MM.1S (cell line): ENCODE measurements around the gene IFITM10.

Source experiments
- DNase-seq: peaks from one replicate; pipeline ENCODE4 v3.0.0-alpha.2; 2015
- H2AFZ ChIP-seq: fragments of 300-600 bp; sonication (generic); 2 replicates; pipeline ENCODE4 v1.6.0; 2016; ENCODE audit warnings: antibody characterized with exemption, low read length
- H3F3A ChIP-seq: fragments of 300-600 bp; sonication (generic); 2 replicates; pipeline ENCODE4 v1.6.1; 2016; ENCODE audit warnings: mild to moderate bottlenecking, antibody characterized with exemption, low read length, moderate library complexity, mixed read lengths; ENCODE audit not compliant: insufficient read depth
- H3K27ac ChIP-seq: fragments of 300-600 bp; sonication (generic); 2 replicates; pipeline ENCODE4 v1.5.1; 2016; ENCODE audit warnings: mild to moderate bottlenecking, low read length
- H3K27me3 ChIP-seq: fragments of 300-600 bp; sonication (generic); replicated peaks from 2 replicates; pipeline ENCODE4 v1.6.0; 2016; ENCODE audit warnings: low read length; ENCODE audit not compliant: insufficient read depth
- H3K36me3 ChIP-seq: fragments of 300-600 bp; sonication (generic); replicated peaks from 2 replicates; pipeline ENCODE4 v1.6.1; 2016; ENCODE audit warnings: mild to moderate bottlenecking, low read length, mixed read lengths; ENCODE audit not compliant: insufficient read depth
- H3K4me1 ChIP-seq: fragments of 300-600 bp; sonication (generic); 2 replicates; pipeline ENCODE4 v1.6.1; 2016; ENCODE audit warnings: low read length, mixed read lengths
- H3K4me2 ChIP-seq: fragments of 300-600 bp; sonication (generic); 2 replicates; pipeline ENCODE4 v1.6.0; 2016; ENCODE audit warnings: low read depth, low read length
- H3K4me3 ChIP-seq: fragments of 300-600 bp; sonication (generic); 2 replicates; pipeline ENCODE4 v1.5.1; 2016; ENCODE audit warnings: low read length, mixed read lengths
- H3K79me2 ChIP-seq: fragments of 300-600 bp; sonication (generic); 2 replicates; pipeline ENCODE4 v1.6.1; 2016; ENCODE audit warnings: mixed run types, low read length, mixed read lengths
- H3K9ac ChIP-seq: fragments of 300-600 bp; sonication (generic); 2 replicates; pipeline ENCODE4 v1.6.1; 2016; ENCODE audit warnings: low read length, mixed read lengths
- H3K9me2 ChIP-seq: fragments of 300-600 bp; sonication (generic); replicated peaks from 2 replicates; pipeline ENCODE4 v1.6.1; 2016; ENCODE audit warnings: mild to moderate bottlenecking, low read length, mixed read lengths; ENCODE audit not compliant: insufficient read depth
- H3K9me3 ChIP-seq: fragments of 300-600 bp; sonication (generic); replicated peaks from 2 replicates; pipeline ENCODE4 v1.6.1; 2016; ENCODE audit warnings: mild to moderate bottlenecking, low read length, mixed read lengths; ENCODE audit not compliant: insufficient read depth
- H4K20me1 ChIP-seq: fragments of 300-600 bp; sonication (generic); 2 replicates; pipeline ENCODE4 v1.6.1; 2016; ENCODE audit warnings: mild to moderate bottlenecking, low read length, moderate library complexity, mixed read lengths; ENCODE audit not compliant: insufficient read depth
- EZH2 ChIP-seq: fragments of 300-600 bp; sonication (generic); optimal IDR thresholded peaks from 2 replicates; pipeline ENCODE3; 2017; ENCODE audit warnings: low read depth, mild to moderate bottlenecking, antibody characterized with exemption, low read length, mixed read lengths
- EZH2phosphoT487 ChIP-seq: fragments of 300-600 bp; sonication (generic); IDR thresholded peaks from 2 replicates; pipeline ENCODE4 v1.6.1; 2018; ENCODE audit warnings: antibody characterized with exemption, low read length
- TF ChIP-seq, protein P1 (sequence below): fragments of 300-600 bp; sonication (generic); IDR thresholded peaks from 2 replicates; pipeline ENCODE4 v1.5.1; 2016; ENCODE audit warnings: antibody characterized with exemption, low read length, mixed read lengths

The IFITM10 gene

DNA sequence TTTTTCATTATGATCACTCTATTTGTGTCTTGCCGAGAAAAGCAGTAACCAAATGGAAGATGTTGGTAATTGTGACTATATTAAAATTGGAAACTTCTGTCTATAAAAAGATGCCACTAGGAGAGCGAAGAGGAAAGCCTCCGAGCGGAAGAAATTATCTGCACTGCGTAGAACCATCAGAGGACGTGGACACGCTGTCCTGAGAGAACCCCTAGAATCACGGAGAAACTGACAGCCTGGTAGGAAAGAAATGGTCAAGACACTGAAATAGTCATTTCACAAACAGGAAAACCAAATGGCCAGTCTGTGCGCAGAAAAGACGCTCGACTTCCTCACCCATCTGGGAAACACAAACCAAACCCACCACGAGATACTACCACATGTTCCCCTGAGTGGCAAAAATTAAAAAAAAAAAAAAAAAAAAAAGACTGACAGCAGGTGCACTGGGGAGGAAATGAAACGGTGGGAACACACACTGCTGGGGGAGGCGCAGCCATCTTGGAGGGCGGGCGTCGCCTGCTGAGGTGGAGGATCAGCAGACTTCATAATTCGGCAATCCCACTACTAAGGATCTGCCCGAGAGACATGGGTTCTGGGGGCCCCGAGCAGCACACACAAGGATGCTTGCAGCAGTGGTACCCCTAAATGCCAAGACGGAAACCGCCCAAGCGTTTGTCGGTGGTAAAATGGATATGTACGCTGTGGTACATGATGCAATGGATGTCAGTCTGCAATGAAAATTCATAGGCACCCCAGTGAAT is 21.3 kb downstream of the IFITM10 start:
- no peaks in the 10 kb centered on the region for H3K79me2 ChIP-seq
- no peaks in the 10 kb centered on the region for H3K36me3 ChIP-seq
- TF ChIP-seq, protein P1, sequence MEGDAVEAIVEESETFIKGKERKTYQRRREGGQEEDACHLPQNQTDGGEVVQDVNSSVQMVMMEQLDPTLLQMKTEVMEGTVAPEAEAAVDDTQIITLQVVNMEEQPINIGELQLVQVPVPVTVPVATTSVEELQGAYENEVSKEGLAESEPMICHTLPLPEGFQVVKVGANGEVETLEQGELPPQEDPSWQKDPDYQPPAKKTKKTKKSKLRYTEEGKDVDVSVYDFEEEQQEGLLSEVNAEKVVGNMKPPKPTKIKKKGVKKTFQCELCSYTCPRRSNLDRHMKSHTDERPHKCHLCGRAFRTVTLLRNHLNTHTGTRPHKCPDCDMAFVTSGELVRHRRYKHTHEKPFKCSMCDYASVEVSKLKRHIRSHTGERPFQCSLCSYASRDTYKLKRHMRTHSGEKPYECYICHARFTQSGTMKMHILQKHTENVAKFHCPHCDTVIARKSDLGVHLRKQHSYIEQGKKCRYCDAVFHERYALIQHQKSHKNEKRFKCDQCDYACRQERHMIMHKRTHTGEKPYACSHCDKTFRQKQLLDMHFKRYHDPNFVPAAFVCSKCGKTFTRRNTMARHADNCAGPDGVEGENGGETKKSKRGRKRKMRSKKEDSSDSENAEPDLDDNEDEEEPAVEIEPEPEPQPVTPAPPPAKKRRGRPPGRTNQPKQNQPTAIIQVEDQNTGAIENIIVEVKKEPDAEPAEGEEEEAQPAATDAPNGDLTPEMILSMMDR, result no peak
- TF ChIP-seq EZH2phosphoT487 (no peak), EZH2 (no peak)
- H3K9me3 ChIP-seq, result no peaks in the 10 kb centered on the region
- no peaks in the 10 kb centered on the region for H3F3A ChIP-seq
- no peak overlapping the region for H3K4me2 ChIP-seq
- H3K4me1 ChIP-seq, result no peaks in the 10 kb centered on the region
- no peak overlapping the region for H2AFZ ChIP-seq
- H3K9me2 ChIP-seq, result no peaks in the 10 kb centered on the region
- H3K27ac ChIP-seq, result no peak overlapping the region
- no peak for DNase-seq
- H4K20me1 ChIP-seq, result no peaks in the 10 kb centered on the region
- peaks cover 94% of the 10 kb centered on the region for H3K27me3 ChIP-seq
- no peak overlapping the region for H3K9ac ChIP-seq
- H3K4me3 ChIP-seq, result no peak overlapping the region

DNA sequence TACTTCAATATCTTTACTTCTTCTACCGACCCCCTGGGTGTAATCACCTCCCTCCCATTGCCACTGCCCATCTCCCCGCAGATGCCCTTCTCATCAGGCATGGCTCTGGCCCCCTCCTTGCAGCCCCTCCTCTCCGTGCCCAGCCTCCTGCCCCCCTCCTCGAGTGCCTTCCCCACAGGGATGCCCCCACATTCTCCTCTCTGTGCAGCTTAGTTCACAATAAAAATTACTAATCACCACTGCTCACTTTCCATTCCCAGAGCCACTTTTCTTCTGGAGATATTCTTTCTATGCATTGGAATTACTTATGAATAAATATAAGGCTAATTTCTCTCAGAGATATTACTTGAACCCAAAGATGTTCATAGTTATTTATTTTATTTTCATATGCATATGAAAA is 22.1 kb downstream of the IFITM10 start:
- no peaks in the 10 kb centered on the region for H3K4me1 ChIP-seq
- H3K9me3 ChIP-seq, result no peaks in the 10 kb centered on the region
- H3K4me3 ChIP-seq, result no peak overlapping the region
- H4K20me1 ChIP-seq, result no peaks in the 10 kb centered on the region
- H3F3A ChIP-seq, result no peaks in the 10 kb centered on the region
- no peak for TF ChIP-seq EZH2
- TF ChIP-seq EZH2phosphoT487, result no peak
- TF ChIP-seq, protein P1, result no peak
- no peaks in the 10 kb centered on the region for H3K79me2 ChIP-seq
- no peaks in the 10 kb centered on the region for H3K36me3 ChIP-seq
- no peaks in the 10 kb centered on the region for H3K9me2 ChIP-seq
- no peak overlapping the region for H2AFZ ChIP-seq
- no peak overlapping the region for H3K9ac ChIP-seq
- no peak overlapping the region for H3K27ac ChIP-seq
- DNase-seq, result no peak
- peaks cover 94% of the 10 kb centered on the region for H3K27me3 ChIP-seq
- no peak overlapping the region for H3K4me2 ChIP-seq

DNA sequence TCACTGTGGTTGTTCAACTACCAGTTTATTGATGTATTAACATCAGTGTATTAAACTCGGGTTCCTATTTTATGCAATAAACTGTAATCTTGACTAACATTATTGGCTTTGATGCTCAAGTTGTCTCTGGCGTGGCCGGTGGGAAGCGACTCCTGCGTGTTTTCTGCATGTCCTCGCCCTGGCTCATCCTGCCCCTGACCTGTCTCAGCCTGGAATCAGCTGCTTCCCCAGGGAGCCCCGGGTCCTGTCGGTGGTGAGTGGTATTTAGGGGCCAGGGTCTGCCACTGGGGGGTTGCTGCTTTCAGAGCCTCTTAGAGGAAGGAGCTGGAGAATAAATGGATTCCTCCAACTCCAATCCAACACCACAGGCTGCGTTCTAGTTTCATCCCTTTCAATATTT is 22.5 kb downstream of the IFITM10 start:
- Histone ChIP-seq H3K9me2 (no peaks in the 10 kb centered on the region), H2AFZ (no peak overlapping the region), H3K4me1 (no peaks in the 10 kb centered on the region), H3K36me3 (no peaks in the 10 kb centered on the region), H3K4me3 (no peak overlapping the region), H3K4me2 (no peak overlapping the region), H3K27me3 (peaks cover 94% of the 10 kb centered on the region), H3K27ac (no peak overlapping the region), H3K9ac (no peak overlapping the region), H3K79me2 (no peaks in the 10 kb centered on the region), H3F3A (no peaks in the 10 kb centered on the region), H4K20me1 (no peaks in the 10 kb centered on the region), H3K9me3 (no peaks in the 10 kb centered on the region)
- no peak for DNase-seq
- TF ChIP-seq EZH2 (no peak), EZH2phosphoT487 (no peak)
- TF ChIP-seq, protein P1, result no peak
